GM18526 (cell line): ENCODE measurements around the gene GPX4.

ENCODE experiments used
- POLR2A ChIP-seq: IDR thresholded peaks from 3 replicates; pipeline ENCODE4 v1.6.1; 2011; ENCODE audit not compliant: insufficient read length; ENCODE audit errors: extremely low read depth

The GPX4 gene

GRCh38 chr19:1074544-1075283 is 29.1 kb upstream of the GPX4 start:
- peak; percentile 47 for TF ChIP-seq POLR2A

DNA sequence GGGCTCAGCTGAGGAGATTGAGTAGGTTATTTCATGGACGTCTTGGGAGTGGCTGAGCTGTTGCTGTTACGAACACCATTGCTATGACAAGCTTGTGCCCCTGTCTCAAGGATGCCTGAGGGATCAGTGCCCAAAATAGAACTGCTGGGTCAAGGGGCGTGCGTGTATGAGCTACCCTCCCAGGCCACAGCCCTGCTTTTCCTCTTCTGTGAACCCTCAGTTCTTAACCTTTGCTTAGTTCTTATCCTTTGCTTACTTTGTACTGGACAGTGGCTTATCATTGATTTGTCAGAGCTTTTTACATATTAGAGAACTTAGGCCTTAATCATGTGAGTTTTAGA is 27.8 kb upstream of the GPX4 start:
- TF ChIP-seq POLR2A = no peak

DNA sequence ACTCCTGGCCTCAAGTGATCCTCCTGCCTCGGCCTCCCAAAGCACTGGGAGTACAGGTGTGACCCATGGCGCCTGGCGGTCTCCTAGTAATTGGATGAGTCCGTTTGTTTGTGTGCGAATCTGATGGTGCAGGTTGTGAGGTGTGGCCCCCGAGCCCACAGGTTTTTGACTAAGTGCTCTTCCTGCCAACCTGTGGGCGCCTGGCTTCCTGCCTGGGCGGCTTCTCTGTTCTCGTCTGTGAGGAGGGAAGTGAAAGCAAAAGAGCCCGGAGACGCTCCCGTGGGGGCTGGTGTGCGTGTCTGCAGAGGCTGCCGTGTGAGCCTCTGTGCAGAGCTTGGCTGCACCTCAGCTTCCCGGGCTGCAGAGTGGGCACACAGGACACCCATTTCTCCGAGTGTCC is 26.8 kb upstream of the GPX4 start:
- peak; percentile 29 for TF ChIP-seq POLR2A

GRCh38 chr19:1079566-1080111 is 24.2 kb upstream of the GPX4 start:
- no peak for TF ChIP-seq POLR2A

GRCh38 chr19:1080360-1081161 is 23.2 kb upstream of the GPX4 start:
- no peak for TF ChIP-seq POLR2A

DNA sequence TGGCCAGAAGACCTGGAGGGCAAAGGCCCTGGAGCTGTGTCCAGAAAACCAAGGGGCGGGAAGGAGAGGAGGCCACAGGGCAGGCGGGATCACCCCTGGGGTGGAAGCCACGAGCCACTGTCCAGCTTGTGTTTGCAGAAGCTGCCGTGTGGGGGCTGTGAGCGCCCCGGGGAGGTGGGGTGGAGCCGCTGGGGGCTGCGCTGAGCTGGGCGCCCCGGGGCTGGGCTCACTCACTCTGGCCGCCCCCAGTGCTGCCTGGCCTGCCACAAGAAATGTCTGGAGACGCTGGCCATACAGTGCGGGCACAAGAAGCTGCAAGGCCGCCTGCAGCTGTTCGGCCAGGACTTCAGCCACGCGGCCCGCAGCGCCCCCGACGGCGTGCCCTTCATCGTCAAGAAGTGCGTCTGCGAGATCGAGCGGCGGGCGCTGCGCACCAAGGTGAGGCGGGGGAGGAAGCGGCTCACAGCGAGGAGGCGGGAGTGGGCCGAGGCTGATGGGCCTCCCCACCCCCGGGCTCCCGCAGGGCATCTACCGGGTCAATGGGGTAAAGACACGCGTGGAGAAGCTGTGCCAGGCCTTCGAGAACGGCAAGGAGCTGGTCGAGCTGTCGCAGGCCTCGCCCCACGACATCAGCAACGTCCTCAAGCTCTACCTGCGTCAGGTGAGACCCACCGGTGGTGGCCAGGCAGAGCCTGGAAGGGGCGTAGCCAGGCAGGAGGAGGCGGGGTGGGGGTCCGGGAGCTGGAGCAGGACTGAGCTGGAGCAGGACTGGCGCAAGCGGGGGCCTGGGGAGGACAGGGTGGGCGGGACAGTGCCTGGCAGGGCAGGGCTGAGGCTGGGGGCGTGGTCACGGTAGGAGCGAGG is 22.3 kb upstream of the GPX4 start:
- no peak for TF ChIP-seq POLR2A

- no peak for TF ChIP-seq POLR2A
These were observed 21.4 kb upstream of the GPX4 start for GRCh38 chr19:1082165-1082927.

GRCh38 chr19:1082928-1083816 is 20.6 kb upstream of the GPX4 start:
- no peak for TF ChIP-seq POLR2A

DNA sequence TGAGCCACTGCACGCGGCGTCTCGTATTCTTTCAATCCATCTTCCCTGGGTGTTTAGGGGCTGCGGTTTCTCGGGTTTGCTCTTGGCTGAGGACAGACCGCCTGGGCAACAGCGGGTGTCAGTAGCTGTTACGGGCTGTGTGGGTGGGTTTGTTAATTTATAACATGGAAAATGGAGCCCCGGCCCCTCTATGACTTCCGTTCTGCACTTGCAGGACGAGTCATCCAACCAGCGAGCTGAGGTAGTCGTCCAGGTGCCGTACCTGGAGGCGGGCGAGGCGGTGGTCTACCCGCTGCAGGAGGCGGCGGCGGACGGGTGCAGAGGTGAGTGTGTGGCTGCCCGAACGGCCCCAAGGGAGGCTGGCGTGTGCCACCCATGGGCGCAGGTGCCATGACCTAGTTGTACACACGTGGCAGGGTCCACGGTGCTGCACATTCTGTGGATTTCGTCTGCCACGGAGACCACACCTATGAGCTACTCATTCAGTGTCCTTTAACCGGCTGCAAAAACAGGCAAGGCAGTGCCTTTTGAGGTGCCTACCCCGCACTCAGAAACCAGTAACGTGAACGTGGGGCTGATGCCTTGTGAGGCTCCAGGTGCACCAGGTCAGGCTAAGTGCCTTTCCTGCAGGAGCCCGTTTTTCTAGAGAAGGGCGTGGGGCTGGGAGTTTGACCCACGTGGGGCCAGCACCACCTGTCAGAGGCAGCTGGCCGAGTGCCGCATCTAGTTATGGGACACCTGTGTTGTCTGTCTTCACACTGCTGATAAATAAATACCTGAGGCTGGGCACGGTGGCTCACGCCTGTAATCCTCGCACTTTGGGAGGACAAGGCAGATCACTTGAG is 19.5 kb upstream of the GPX4 start:
- TF ChIP-seq POLR2A = no peak

DNA sequence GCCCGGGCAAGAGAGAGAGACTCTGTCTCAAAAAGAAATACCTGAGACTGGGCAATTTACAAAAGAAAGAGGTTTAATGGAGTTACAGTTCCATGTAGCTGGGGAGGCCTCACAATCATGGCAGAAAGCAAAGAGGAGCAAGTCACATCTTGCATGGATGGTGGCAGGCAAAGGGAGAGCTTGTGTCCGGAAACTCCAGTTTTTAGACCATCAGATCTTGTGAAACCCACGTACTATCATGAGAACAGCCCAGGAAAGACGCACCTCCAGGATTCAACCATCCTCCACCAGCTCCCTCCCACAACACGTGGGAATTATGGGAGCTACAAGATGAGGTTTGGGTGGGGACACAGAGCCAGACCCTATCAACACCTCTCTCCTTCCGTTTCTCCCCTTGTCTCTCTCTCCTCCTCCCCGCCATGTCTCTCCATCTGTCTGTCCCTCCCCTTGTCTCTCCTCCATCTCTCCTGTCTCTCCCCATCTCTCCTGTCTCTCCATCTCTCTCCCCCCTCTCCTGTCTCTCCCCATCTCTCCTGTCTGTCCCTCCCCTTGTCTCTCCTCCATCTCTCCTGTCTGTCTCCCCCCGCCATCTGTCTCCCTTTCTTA is 18.6 kb upstream of the GPX4 start:
- TF ChIP-seq POLR2A = no peak

- TF ChIP-seq POLR2A = no peak
These were observed 17.9 kb upstream of the GPX4 start for GRCh38 chr19:1085676-1086442.

DNA sequence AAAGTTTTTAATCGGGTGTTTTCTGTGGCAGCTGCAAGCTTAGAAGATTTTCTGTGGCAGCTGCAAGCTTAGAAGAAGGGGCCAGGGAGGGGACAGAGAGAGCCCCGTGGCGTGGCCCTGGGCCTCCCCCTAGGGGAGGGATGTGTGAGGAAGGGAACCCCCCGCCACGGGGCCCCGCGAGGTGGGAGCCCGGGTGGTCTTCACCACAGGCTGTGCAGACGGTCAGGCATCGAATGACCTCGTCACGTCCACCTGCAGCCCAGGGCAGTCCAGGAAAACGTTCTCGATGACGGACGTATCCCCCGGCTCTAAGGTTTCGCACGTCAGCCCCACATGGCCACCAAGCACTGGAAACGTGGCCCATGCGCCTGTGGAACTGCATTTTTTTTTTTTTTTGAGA is 17.2 kb upstream of the GPX4 start:
- no peak for TF ChIP-seq POLR2A
